K562 (cell line): ENCODE data around the gene CCDC116. TPM values are rescaled to one million over a fixed set of nuclear protein-coding genes. Genes with fewer than 3 reads are reported as not detected.

Experiments used
- ATAC-seq: fragments of 200-7000 bp; cut with Tn5 transposase; 3 replicates; pipeline ENCODE4 v1.9.1; 2020; ENCODE audit warnings: moderate library complexity
- BruUV-seq: library from RNA; stranded (reverse); fragments of 400-500 nt; replicated peaks from 2 replicates; lab custom pipeline; 2021; lab: Mats Ljungman, UMichigan
- CTCF ChIA-PET: fragments of 300-600 bp; formaldehyde crosslinking; extraction: SDS; loops from one replicate; lab custom pipeline; 2021; ENCODE audit warnings: low intra/inter-chr PET ratio; lab: Yijun Ruan, JAX
- POLR2A ChIA-PET: fragments of 300-600, 350-650 bp; sonication (Branson Sonifier 250); formaldehyde crosslinking; extraction: SDS; loops from one replicate; lab custom pipeline; 2021; ENCODE audit warnings: antibody characterized with exemption, inconsistent platforms; lab: Yijun Ruan, JAX
- DNase-seq, 4 experiments: peaks; one replicate each; pipeline versions ENCODE4 v3.0.0 to v3.0.0-alpha.2; 2011 to 2018; ENCODE audit warnings: low spot score in 3 of 4, mixed read lengths in 3 of 4; ENCODE audit errors: extremely low read depth in 1 of 4
- FAIRE-seq: peaks from 2 replicates; lab custom pipeline; 2011; peaks lifted over from hg19 to GRCh38; lab: Jason Lieb, UNC
- H2AFZ ChIP-seq: 2 replicates; pipeline ENCODE4 v1.6.0; 2011; ENCODE audit warnings: low read depth, low read length, control low read depth, inconsistent platforms
- H3K27ac ChIP-seq: fragments of 200-600 bp; 3 replicates; pipeline ENCODE4 v1.8.0; 2011; ENCODE audit warnings: low read depth, mild to moderate bottlenecking, control low read depth, inconsistent platforms, low read length, moderate library complexity, mixed read lengths; ENCODE audit errors: extremely low read depth
- H3K27me3 ChIP-seq, 2 experiments: fragments of 300-600 bp in 1 of 2; 2 replicates in 1 of 2; 3 replicates in 1 of 2; pipeline versions ENCODE4 v1.6.0 to v1.8.0; 2011; ENCODE audit warnings: inconsistent platforms in 2 of 2, low read length in 2 of 2, mild to moderate bottlenecking in 1 of 2, mixed read lengths in 1 of 2, moderate library complexity in 1 of 2; ENCODE audit not compliant: control insufficient read depth in 2 of 2, insufficient read depth in 2 of 2
- H3K36me3 ChIP-seq: fragments of 300-600 bp; 3 replicates; pipeline ENCODE4 v1.8.0; 2011; ENCODE audit warnings: mild to moderate bottlenecking, low read length, inconsistent platforms; ENCODE audit not compliant: control insufficient read depth, insufficient read depth
- H3K4me1 ChIP-seq, 2 experiments: fragments of 200-600 bp in 1 of 2; replicated peaks in 1 of 2; 2 replicates in 1 of 2; 3 replicates in 1 of 2; pipeline versions ENCODE4 v1.5.1 to v1.8.0; 2011; ENCODE audit warnings: inconsistent platforms in 2 of 2, low read length in 2 of 2, mild to moderate bottlenecking in 1 of 2, mixed read lengths in 1 of 2, moderate library complexity in 1 of 2; ENCODE audit not compliant: control insufficient read depth in 2 of 2, insufficient read depth in 2 of 2
- H3K4me2 ChIP-seq: 2 replicates; pipeline ENCODE4 v1.6.1; 2011; ENCODE audit warnings: low read length, control low read depth, inconsistent platforms, mixed read lengths; ENCODE audit not compliant: insufficient read depth
- H3K4me3 ChIP-seq: fragments of 200-600 bp; sonication (generic), shearing (Covaris generic); 2 replicates; pipeline ENCODE4 v1.5.1; 2016; ENCODE audit warnings: control low read depth, inconsistent platforms
- H3K79me2 ChIP-seq: fragments of 200-600 bp; 3 replicates; pipeline ENCODE4 v1.8.0; 2011; ENCODE audit warnings: low read length, inconsistent platforms; ENCODE audit not compliant: control insufficient read depth, insufficient read depth
- H3K9ac ChIP-seq, 2 experiments: 2 replicates each; pipeline versions ENCODE4 v1.6.0 to v1.6.1; 2011; ENCODE audit warnings: low read depth in 2 of 2, low read length in 2 of 2, control low read depth in 1 of 2, inconsistent platforms in 1 of 2, mild to moderate bottlenecking in 1 of 2, mixed read lengths in 1 of 2; ENCODE audit not compliant: insufficient read depth in 1 of 2
- H3K9me1 ChIP-seq: one replicate; pipeline ENCODE4 v1.6.0; 2011; ENCODE audit warnings: inconsistent platforms, mild to moderate bottlenecking, low read length, moderate library complexity; ENCODE audit not compliant: control insufficient read depth, insufficient read depth
- H3K9me3 ChIP-seq: replicated peaks from 2 replicates; pipeline ENCODE4 v1.5.1; 2011; ENCODE audit warnings: low read depth, low read length, inconsistent platforms; ENCODE audit not compliant: control insufficient read depth, insufficient read depth
- H4K20me1 ChIP-seq: replicated peaks from 2 replicates; pipeline ENCODE4 v1.6.1; 2011; ENCODE audit warnings: low read length, inconsistent platforms, mixed read lengths; ENCODE audit not compliant: control insufficient read depth, insufficient read depth
- ARID4B ChIP-seq: sonication (generic); formaldehyde crosslinking; IDR thresholded peaks from 2 replicates; pipeline ENCODE4 v1.8.0; 2022; ENCODE audit warnings: mild to moderate bottlenecking, missing genetic modification reagents
- CHD4 ChIP-seq: fragments of 200-600 bp; sonication (generic); IDR thresholded peaks from 3 replicates; pipeline ENCODE4 v1.6.1; 2012; ENCODE audit warnings: low read depth, mild to moderate bottlenecking, mixed read lengths, low read length, inconsistent platforms; ENCODE audit not compliant: insufficient read depth, insufficient replicate concordance, poor library complexity, severe bottlenecking
- CTCF ChIP-seq, 3 experiments: IDR thresholded peaks in 2 of 3; conservative IDR thresholded peaks in 1 of 3; 2 replicates each; pipeline ENCODE4 v1.5.1; 2011 to 2012; ENCODE audit warnings: low read length in 3 of 3, mild to moderate bottlenecking in 3 of 3, control low read depth in 2 of 3, improper control_type of control experiment in 1 of 3, inconsistent platforms in 1 of 3, low read depth in 1 of 3, mixed read lengths in 1 of 3, moderate library complexity in 1 of 3; ENCODE audit not compliant: insufficient read depth in 2 of 3
- ETV5 ChIP-seq: sonication (generic); formaldehyde crosslinking; IDR thresholded peaks from 2 replicates; pipeline ENCODE4 v1.4.0; 2020; ENCODE audit warnings: low read depth, mild to moderate bottlenecking, missing genetic modification reagents
- KLF10 ChIP-seq: fragments of 250-450 bp; sonication (Bioruptor Pico); IDR thresholded peaks from 2 replicates; pipeline ENCODE4 v1.6.1; 2021; ENCODE audit warnings: matching md5 sums
- MAX ChIP-seq: sonication (generic); formaldehyde crosslinking; IDR thresholded peaks from 2 replicates; pipeline ENCODE4 v1.9.0; 2022; ENCODE audit warnings: mild to moderate bottlenecking, missing genetic modification reagents
- MXI1 ChIP-seq: IDR thresholded peaks from 2 replicates; pipeline ENCODE4 v1.6.1; 2011; ENCODE audit warnings: low read depth, mild to moderate bottlenecking, improper control_type of control experiment, low read length
- PPARD ChIP-seq: fragments of 250-450 bp; sonication (Bioruptor Pico); IDR thresholded peaks from 2 replicates; pipeline ENCODE4 v1.8.0; 2022; ENCODE audit warnings: inconsistent platforms, mild to moderate bottlenecking, moderate library complexity
- SETDB1 ChIP-seq: IDR thresholded peaks from one replicate; pipeline ENCODE4 v1.6.1; 2012; ENCODE audit warnings: low read length, control low read depth, inconsistent platforms
- ZNF449 ChIP-seq: fragments of 250-450 bp; sonication (Bioruptor Pico); IDR thresholded peaks from 2 replicates; pipeline ENCODE4 v1.8.0; 2022; ENCODE audit warnings: moderate library complexity, mild to moderate bottlenecking, inconsistent platforms
- WGBS: fragments of 100-300 bp; shearing (Covaris generic); methylation state at CpG from one replicate; pipeline ENCODE4 v1.1.6; 2016; ENCODE audit warnings: low coverage, mixed read lengths; ENCODE audit not compliant: insufficient coverage; ENCODE audit errors: missing lambda C conversion rate; 5-methylcytosine and 5-hydroxymethylcytosine counted together
- in situ Hi-C: fragments of 300-500 bp; cut with MboI; formaldehyde crosslinking; loops from 4 replicates; pipeline ENCODE4 v1.15.0; 2018; ENCODE audit warnings: inconsistent platforms, mixed read lengths
- intact Hi-C: fragments of 100-400 bp; cut with micrococcal nuclease; formaldehyde crosslinking; loops from 2 replicates; pipeline ENCODE4 v1.14.2; 2022
- polyA plus RNA-seq, 8 experiments: library from polyadenylated mRNA; depleted of rRNA in 4 of 8; stranded (reverse) in 5 of 8; unstranded in 3 of 8; fragments of >200 nt; fragmentation: Nextera tagmentation in 2 of 8; fragmentation: Illumina TruSeq in 1 of 8; extraction: Ambion mirVana in 2 of 8; extraction: Trizol in 1 of 8; gene quantifications; 2 replicates each; pipeline versions ENCODE4 v1.2.1 to v1.2.3, GENCODE V29; 2011 to 2014; ENCODE audit warnings: inconsistent platforms in 1 of 8, missing spikeins in 1 of 8
- total RNA-seq, 7 experiments: library from RNA; depleted of rRNA in 6 of 7; stranded (reverse); fragments of >200 nt in 6 of 7; fragmentation: Illumina TruSeq in 2 of 7; extraction: Trizol in 2 of 7; gene quantifications; 2 replicates each; pipeline versions ENCODE4 v1.2.1 to v1.2.3, GENCODE V29; 2011 to 2021; ENCODE audit warnings: low replicate concordance in 1 of 7

CCDC116 gene
- total and polyA plus RNA-seq, 9 of the 15 experiments (the other 6 are each of a cell fraction or from before 2014, with no cell fraction given): 1.6 to 11.3 (median 4.7) TPM

- no peak; a peak in 1 of 6 replicates for TF ChIP-seq CTCF (IDR thresholded peaks at IDR 0.05 in 2 of 3, conservative IDR thresholded peaks at IDR 0.05 in 1 of 3; ENCODE audit: insufficient read depth in 2 of 3, low read depth in 1 of 3, low read length in 3 of 3)
- no peak for TF ChIP-seq PPARD (CRISPR knock-in tag)
- TF ChIP-seq MXI1: no peak
- no peak for TF ChIP-seq ZNF449 (CRISPR knock-in tag)
- TF ChIP-seq, all 486 proteins: peak for 37
These were observed 26.5 kb upstream of the CCDC116 start (continued) for GRCh38 chr22:21605887-21606564.

GRCh38 chr22:21606775-21607174 is 25.8 kb upstream of the CCDC116 start:
- H3K4me1 ChIP-seq: peaks cover 26% of the 10 kb centered on the region in 2 experiments
- peak; percentile 18 for ATAC-seq
- peaks cover 80% of the 10 kb centered on the region for H3K36me3 ChIP-seq
- peaks cover 93% of the 10 kb centered on the region for H3K79me2 ChIP-seq
- no peak overlapping the region for H3K4me3 ChIP-seq
- peak overlapping the region in 1 of 2 experiments; percentile 78; a peak in 2 of 4 replicates for H3K9ac ChIP-seq
- peaks cover 52% of the 10 kb centered on the region for H4K20me1 ChIP-seq
- peak overlapping the region; percentile 9; the same call in 2 of the 3 replicates for H3K27ac ChIP-seq
- H2AFZ ChIP-seq: no peak overlapping the region
- FAIRE-seq: no peak
- peak in 3 of 4 experiments; percentile 59 to 73 (median 66) for DNase-seq
- in situ Hi-C loops (no loop called here), intact Hi-C loops (no loop called here)
- peak overlapping the region; percentile 3; the same call in 1 of the 2 replicates for H3K4me2 ChIP-seq
- H3K9me1 ChIP-seq: peaks cover 24% of the 10 kb centered on the region
- ChIA-PET POLR2A (interaction anchor here (0.6 to 76.8 kb wide), 8 partner anchors 2 to 596 kb away, joined by 3 to 4622 read pairs (median 4); partner anchors contain the start of genes CCDC116, SDF2L1 and YDJC), CTCF (no interaction called here)
- no peaks in the 10 kb centered on the region for H3K9me3 ChIP-seq
- WGBS: 61% methylated on average over 8 of the region's 8 CpGs
- no TSS peak for BruUV-seq
- H3K27me3 ChIP-seq: peaks cover 0 to 2% of the 10 kb centered on the region in 2 experiments; a peak in 1 of 5 replicates
- TF ChIP-seq CHD4: peak; percentile 20
- peak; percentile 71 for TF ChIP-seq MAX (CRISPR knock-in tag)
- TF ChIP-seq ARID4B (CRISPR knock-in tag): no peak
- peak; percentile 45 for TF ChIP-seq SETDB1
- TF ChIP-seq ETV5 (CRISPR knock-in tag): no peak
- TF ChIP-seq KLF10 (CRISPR knock-in tag): no peak
